ENCODE results near the gene FAM89B.
A peak's percentile ranks its signal among the peaks of the same experiment; 100 is the strongest.

Gene FAM89B

GRCh38 chr11:65539744-65540289 lies 32.5 kb upstream of the FAM89B start:
- no peak for DNase-seq

GRCh38 chr11:65540290-65541092 lies 31.8 kb upstream of the FAM89B start:
- no peak for DNase-seq

- no peak for DNase-seq
Observed at GRCh38 chr11:65541093-65541982, 31.0 kb upstream of the FAM89B start.

- DNase-seq: no peak
Observed at GRCh38 chr11:65542738-65543390, 29.5 kb upstream of the FAM89B start.

GRCh38 chr11:65545853-65546216 lies 26.5 kb upstream of the FAM89B start:
- no peak for DNase-seq

- DNase-seq: peak; percentile 75
Observed at GRCh38 chr11:65546217-65546958, 25.9 kb upstream of the FAM89B start.

GRCh38 chr11:65547446-65548125 lies 24.8 kb upstream of the FAM89B start:
- DNase-seq: no peak

- no peak for DNase-seq
Observed at GRCh38 chr11:65548395-65548794, 23.9 kb upstream of the FAM89B start.

- no peak for DNase-seq
Observed at GRCh38 chr11:65549096-65549495, 23.2 kb upstream of the FAM89B start.

GRCh38 chr11:65551572-65552387 lies 20.6 kb upstream of the FAM89B start:
- DNase-seq: no peak

GRCh38 chr11:65552388-65552951 lies 19.9 kb upstream of the FAM89B start:
- DNase-seq: no peak

GRCh38 chr11:65553301-65554001 lies 18.9 kb upstream of the FAM89B start:
- peak; percentile 64 for DNase-seq

- DNase-seq: no peak
Observed at GRCh38 chr11:65554057-65554818, 18.1 kb upstream of the FAM89B start.

GRCh38 chr11:65554842-65555430 lies 17.4 kb upstream of the FAM89B start:
- no peak for DNase-seq

GRCh38 chr11:65555693-65556231 lies 16.6 kb upstream of the FAM89B start:
- no peak for DNase-seq

GRCh38 chr11:65556470-65557279 lies 15.7 kb upstream of the FAM89B start:
- no peak for DNase-seq

GRCh38 chr11:65557280-65558001 lies 14.9 kb upstream of the FAM89B start:
- DNase-seq: no peak
